HG03175 (cell line): ENCODE measurements around the gene XIAP.
A peak's percentile ranks its signal among the peaks of the same experiment; 100 is the strongest.

Source experiments
- ATAC-seq: cut with Tn5 transposase; IDR thresholded peaks from one replicate; pipeline ENCODE4 v1.9.1; 2021; ENCODE audit warnings: mild to moderate bottlenecking, moderate library complexity; ENCODE audit not compliant: unreplicated experiment

Gene XIAP

GRCh38 chrX:123949846-123950245 lies 90.0 kb downstream of the XIAP start:
- ATAC-seq: no peak

GRCh38 chrX:123959281-123960063 lies 99.6 kb downstream of the XIAP start:
- ATAC-seq: peak; percentile 1

- no peak for ATAC-seq
Observed at GRCh38 chrX:123960956-123961267, 101.1 kb downstream of the XIAP start.

GRCh38 chrX:123961268-123962005 lies 101.6 kb downstream of the XIAP start, which contains the start of gene STAG2:
Gene STAG2 (plus strand): TSS chrX:123961706. CDS start chrX:124022628, 60,922 bp downstream.
- ATAC-seq: no peak

- no peak for ATAC-seq
Observed at GRCh38 chrX:123962006-123962467, 102.2 kb downstream of the XIAP start.

- ATAC-seq: peak; percentile 53
Observed at GRCh38 chrX:123962794-123963373, 103.0 kb downstream of the XIAP start.
